Measurements from ENCODE around the gene AK3.
"Not testable (repeated sequence)": the region's sequence is repeated elsewhere in the genome, so short reads cannot be mapped to it uniquely, and the experiment has no call there.

AK3 gene

DNA sequence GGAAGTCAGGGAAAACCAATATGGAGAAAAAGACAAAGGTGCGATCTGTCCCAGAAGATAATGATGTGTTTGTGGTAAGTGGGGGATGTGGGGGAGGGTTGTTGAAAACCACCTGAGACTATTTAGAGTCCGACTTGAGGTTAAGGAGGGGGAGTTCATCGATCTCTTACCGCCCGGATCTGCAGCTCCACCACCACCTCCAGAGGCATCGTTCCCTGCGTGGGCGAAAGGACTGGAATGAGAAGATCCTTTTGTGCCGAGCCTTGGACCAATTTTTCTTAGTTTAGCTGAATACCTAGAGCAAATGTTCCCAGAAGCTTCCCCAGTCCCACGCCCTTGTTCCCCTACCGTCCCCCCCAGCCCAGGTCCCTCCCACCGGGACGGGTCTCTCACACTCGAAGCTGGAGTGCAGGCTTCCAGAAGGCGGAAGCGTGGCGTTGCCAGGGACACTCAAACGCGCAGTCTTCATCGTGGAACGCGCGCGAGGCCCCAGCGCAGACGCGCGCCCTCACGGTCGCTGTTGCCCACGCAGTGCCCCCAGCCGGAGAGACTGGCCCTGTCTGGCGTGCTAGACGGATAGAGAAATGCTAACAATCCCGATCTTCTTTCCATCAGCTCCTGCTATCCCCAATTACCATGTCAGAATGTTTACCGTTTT is 74.8 kb downstream of the AK3 start, which contains the start of gene SPATA6L:
Gene SPATA6L, minus strand, starts transcription at position 439 of the 658 bp plus-strand sequence. Its CDS starts 230 bp downstream, at position 209.
- DNase-seq (ENCODE audit: low read depth, low spot score) = no peak

DNA sequence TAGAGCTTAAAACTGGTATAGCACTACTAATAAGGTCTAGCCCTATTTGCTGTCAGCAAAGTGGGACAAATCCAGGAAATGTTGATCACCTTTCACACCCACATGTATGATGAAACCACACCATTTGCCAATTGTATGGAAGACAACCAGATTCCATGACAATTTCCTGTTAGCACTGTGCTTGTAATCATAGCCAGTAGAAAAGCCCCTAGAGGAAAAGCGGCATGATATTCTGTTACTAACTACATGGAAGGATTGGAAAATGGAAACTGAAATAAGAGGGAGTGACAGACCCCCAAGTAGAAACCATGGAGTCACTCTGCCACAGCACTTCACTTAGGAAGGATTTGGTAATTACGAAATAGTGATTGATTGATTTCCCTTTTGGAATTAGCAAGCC is 75.6 kb downstream of the AK3 start:
- no peak for DNase-seq (ENCODE audit: low read depth, low spot score)

DNA sequence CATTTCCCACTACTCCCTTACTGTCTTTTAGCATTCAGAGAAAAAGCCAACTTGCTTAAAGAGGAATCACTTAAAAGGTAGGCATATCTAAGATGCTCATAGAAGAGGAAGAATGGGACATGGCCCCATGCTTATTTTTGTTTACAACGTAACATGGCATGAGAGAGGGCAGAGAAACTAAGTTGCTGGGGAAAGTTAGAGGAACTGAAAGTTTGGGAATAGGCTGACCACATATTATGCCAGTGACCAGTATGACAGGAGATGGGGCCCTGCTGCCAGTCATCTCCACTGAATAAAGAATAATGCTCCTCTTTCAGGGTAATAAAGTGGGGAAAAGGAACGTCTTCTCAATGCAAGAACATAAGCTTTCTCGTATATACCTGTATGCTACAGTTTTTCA is 77.0 kb downstream of the AK3 start:
- DNase-seq (ENCODE audit: low read depth, low spot score) = no peak

DNA sequence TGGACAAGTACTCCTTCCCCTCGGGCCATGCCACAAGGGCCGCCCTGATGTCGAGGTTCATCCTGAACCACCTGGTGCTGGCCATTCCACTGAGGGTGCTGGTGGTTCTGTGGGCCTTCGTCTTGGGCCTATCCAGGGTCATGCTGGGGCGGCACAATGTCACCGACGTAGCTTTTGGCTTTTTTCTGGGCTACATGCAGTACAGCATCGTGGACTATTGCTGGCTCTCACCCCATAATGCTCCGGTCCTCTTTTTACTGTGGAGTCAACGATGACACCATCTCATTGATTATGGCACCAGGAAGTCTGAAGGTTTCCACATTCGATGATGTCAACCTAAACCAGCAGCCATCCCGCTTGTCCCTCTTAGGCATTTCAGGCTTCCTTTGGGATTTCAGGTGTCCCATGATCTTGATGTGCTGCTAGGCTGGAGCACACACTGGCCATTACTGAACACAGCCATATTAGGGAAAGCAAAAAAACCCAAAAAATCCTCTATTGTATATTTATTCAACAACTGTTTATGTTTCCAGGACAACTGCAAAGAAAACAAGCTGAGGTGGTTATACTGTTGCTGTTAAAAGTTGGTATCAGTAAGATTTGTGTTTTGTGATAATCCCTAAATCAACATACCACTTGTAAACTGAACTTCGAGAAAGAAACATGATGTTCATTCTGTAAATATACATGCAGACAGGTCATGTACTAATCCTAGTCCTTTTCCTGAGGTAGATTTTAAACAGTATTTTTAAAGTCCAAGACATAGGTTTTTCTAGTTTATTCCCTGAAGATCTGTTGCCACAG is 77.8 kb downstream of the AK3 start:
- DNase-seq (ENCODE audit: low read depth, low spot score) = no peak

DNA sequence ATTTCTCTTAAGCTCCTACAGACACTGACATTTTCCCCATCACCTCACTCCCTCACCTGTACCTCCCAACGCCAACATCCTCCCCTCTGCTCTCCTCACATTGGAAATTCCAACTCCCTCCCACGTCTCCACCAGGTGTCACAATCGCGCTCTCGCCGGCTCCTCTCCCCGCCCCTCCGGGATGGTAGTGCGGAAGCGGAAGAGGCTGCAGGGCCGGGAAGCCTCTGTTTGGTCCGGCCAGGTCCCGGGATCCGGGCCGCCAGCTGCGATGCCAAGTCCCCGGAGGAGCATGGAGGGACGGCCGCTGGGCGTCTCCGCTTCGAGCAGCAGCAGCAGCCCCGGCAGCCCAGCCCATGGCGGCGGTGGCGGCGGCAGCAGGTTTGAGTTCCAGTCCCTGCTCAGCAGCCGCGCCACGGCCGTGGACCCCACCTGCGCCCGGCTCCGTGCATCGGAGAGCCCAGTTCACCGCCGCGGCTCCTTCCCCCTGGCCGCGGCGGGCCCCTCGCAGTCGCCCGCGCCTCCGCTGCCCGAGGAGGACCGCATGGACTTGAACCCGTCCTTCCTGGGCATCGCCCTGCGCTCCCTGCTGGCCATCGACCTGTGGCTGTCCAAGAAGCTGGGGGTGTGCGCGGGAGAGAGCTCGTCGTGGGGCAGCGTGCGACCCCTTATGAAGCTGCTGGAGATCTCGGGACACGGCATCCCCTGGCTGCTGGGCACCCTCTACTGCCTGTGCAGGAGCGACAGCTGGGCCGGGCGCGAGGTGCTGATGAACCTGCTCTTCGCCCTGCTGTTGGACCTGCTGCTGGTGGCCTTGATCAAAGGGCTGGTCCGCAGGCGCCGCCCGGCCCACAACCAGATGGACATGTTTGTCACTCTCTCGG is 78.7 kb downstream of the AK3 start, which contains the start of gene PLPP6:
Gene PLPP6, plus strand, starts transcription at position 187 of the 881 bp plus-strand sequence. Its CDS starts 82 bp downstream, at position 269.
- DNase-seq (ENCODE audit: low read depth, low spot score) = peak; percentile 48

DNA sequence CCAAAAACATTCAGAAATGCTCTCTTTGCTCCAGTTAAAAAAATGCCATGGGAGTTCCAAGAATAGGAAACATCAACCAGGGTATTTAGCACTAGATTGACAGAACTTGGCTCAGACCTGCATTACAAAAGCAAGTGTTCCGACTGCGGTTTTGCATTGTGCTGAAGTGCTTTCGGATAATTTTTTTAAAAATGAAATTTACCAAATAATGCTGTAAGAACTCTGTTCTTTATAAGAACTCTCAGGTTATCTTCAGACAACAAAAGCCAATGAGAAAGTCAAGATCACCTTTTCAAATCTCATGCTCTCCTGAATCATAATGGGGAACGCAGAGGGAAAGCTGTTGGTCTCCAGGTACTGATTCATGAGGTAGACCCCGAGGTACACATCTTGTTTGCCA is 79.4 kb downstream of the AK3 start:
- DNase-seq (ENCODE audit: low read depth, low spot score) = no peak

DNA sequence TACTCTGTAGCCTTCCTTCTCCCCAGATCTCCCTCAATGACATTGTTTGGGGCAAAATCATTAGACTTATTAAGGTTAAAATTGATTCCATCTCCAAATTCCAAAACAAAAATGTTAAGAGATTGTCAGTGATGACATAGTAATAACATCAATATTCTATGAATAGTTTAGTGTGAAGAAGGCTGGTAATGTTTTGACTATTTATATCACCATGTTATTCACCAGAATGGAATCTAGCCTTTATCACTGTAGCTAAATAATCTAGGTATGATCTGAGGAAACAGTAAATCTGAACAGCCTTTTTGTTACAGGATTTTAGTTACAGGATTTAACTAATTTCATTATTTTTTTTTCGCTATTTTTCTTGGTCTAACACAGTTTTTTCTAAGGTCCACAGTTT is 79.8 kb downstream of the AK3 start:
- no peak for DNase-seq (ENCODE audit: low read depth, low spot score)

DNA sequence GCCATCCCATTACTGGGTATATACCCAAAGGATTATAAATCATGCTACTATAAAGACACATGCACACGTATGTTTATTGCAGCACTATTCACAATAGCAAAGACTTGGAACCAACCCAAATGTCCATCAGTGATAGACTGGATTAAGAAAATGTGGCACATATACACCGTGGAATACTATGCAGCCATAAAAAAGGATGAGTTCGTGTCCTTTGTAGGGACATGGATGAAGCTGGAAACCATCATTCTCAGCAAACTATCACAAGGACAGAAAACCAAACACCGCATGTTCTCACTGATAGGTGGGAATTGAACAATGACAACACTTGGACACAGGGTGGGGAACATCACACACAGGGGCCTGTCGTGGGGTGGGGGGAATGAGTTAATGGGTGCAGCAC is 80.3 kb downstream of the AK3 start:
- DNase-seq (ENCODE audit: low read depth, low spot score) = not testable (repeated sequence)

Measured in activated CD4-positive, CD25-positive, alpha-beta regulatory T cell treated with anti-CD3 and anti-CD28 coated beads, Interleukin-2, amount 50 U/mL, for 16 hours (primary cell).